Neural progenitor cell (in vitro differentiated cells): ENCODE data around the gene COX10. TPM values are rescaled to one million over a fixed set of nuclear protein-coding genes. Genes with fewer than 3 reads are reported as not detected.
A peak's percentile ranks its signal among the peaks of the same experiment; 100 is the strongest.

ENCODE experiments used
- DNase-seq: peaks from one replicate; pipeline ENCODE4 v3.0.0-alpha.2; 2016; ENCODE audit warnings: low spot score
- H2AFZ ChIP-seq: fragments of 200-600 bp; sonication (generic); replicated peaks from 2 replicates; pipeline ENCODE4 v1.6.1; 2016; ENCODE audit warnings: antibody characterized with exemption
- H3F3A ChIP-seq: fragments of 200-600 bp; sonication (generic); 2 replicates; pipeline ENCODE4 v1.6.1; 2016; ENCODE audit warnings: antibody characterized with exemption, low read depth
- H3K27ac ChIP-seq: fragments of 200-600 bp; sonication (generic); 2 replicates; pipeline ENCODE4 v1.5.1; 2016; ENCODE audit warnings: mild to moderate bottlenecking
- H3K27me3 ChIP-seq: fragments of 200-600 bp; sonication (generic); 2 replicates; pipeline ENCODE4 v1.6.1; 2016; ENCODE audit warnings: mild to moderate bottlenecking, moderate library complexity
- H3K36me3 ChIP-seq: fragments of 200-600 bp; sonication (generic); 2 replicates; pipeline ENCODE4 v1.5.1; 2016
- H3K4me1 ChIP-seq: fragments of 200-600 bp; sonication (generic); 2 replicates; pipeline ENCODE4 v1.6.1; 2016; ENCODE audit warnings: mixed run types
- H3K4me2 ChIP-seq: fragments of 200-600 bp; sonication (generic); 2 replicates; pipeline ENCODE4 v1.6.1; 2016
- H3K4me3 ChIP-seq: fragments of 200-600 bp; sonication (generic); 2 replicates; pipeline ENCODE4 v1.5.1; 2016
- H3K79me2 ChIP-seq: fragments of 200-600 bp; sonication (generic); 2 replicates; pipeline ENCODE4 v1.6.1; 2016; ENCODE audit warnings: low read depth
- H3K9ac ChIP-seq: fragments of 200-600 bp; sonication (generic); 2 replicates; pipeline ENCODE4 v1.6.1; 2016
- H3K9me3 ChIP-seq: fragments of 200-600 bp; sonication (generic); 2 replicates; pipeline ENCODE4 v1.5.1; 2016; ENCODE audit warnings: low read depth
- H4K20me1 ChIP-seq: fragments of 200-600 bp; sonication (generic); 2 replicates; pipeline ENCODE4 v1.6.1; 2016; ENCODE audit warnings: low read depth
- H3K27ac Mint-ChIP-seq: 3 replicates; pipeline ENCODE4 v1.8.0; 2021; ENCODE audit warnings: mixed read lengths
- H3K27me3 Mint-ChIP-seq: 2 replicates; pipeline ENCODE4 v1.8.0; 2022; ENCODE audit warnings: low read depth, mild to moderate bottlenecking, inconsistent platforms, moderate library complexity, mixed read lengths; ENCODE audit not compliant: insufficient read depth
- H3K36me3 Mint-ChIP-seq: 3 replicates; pipeline ENCODE4 v1.8.0; 2021; ENCODE audit warnings: mixed read lengths
- H3K4me1 Mint-ChIP-seq: 3 replicates; pipeline ENCODE4 v1.8.0; 2021; ENCODE audit warnings: mixed read lengths
- H3K4me3 Mint-ChIP-seq: 3 replicates; pipeline ENCODE4 v1.8.0; 2021; ENCODE audit warnings: mild to moderate bottlenecking, moderate library complexity, mixed read lengths
- H3K9me3 Mint-ChIP-seq: 3 replicates; pipeline ENCODE4 v1.8.0; 2020; ENCODE audit warnings: mixed read lengths
- CTCF ChIP-seq: fragments of 200-600 bp; sonication (generic); IDR thresholded peaks from 2 replicates; pipeline ENCODE4 v1.5.1; 2017; ENCODE audit warnings: antibody characterized with exemption, mild to moderate bottlenecking
- EZH2 ChIP-seq: fragments of 200-600 bp; sonication (generic); IDR thresholded peaks from 2 replicates; pipeline ENCODE4 v1.6.1; 2017; ENCODE audit warnings: antibody characterized with exemption, mild to moderate bottlenecking, moderate library complexity
- EZH2phosphoT487 ChIP-seq: fragments of 200-600 bp; sonication (generic); IDR thresholded peaks from 2 replicates; pipeline ENCODE4 v1.6.1; 2017; ENCODE audit warnings: antibody characterized with exemption
- total RNA-seq: library from RNA; depleted of rRNA; stranded (reverse); fragments of >200 nt; gene quantifications from 2 replicates; pipeline ENCODE4 v1.2.3, GENCODE V29; 2015; ENCODE audit warnings: low replicate concordance

The COX10 gene
- total RNA-seq, 1 donor from 2014 or later, result 18.0 TPM

- H3K27ac ChIP-seq, result no peak overlapping the region
- Mint-ChIP-seq H3K4me3 (no peak overlapping the region), H3K27me3 (no peaks in the 10 kb centered on the region), H3K9me3 (no peaks in the 10 kb centered on the region), H3K4me1 (no peaks in the 10 kb centered on the region), H3K27ac (no peak overlapping the region), H3K36me3 (no peaks in the 10 kb centered on the region)
- no peaks in the 10 kb centered on the region for H3K36me3 ChIP-seq
- no peak overlapping the region for H3K9ac ChIP-seq
- no peaks in the 10 kb centered on the region for H4K20me1 ChIP-seq
- H3K4me2 ChIP-seq, result no peak overlapping the region
- H3K4me3 ChIP-seq, result no peak overlapping the region
- no peaks in the 10 kb centered on the region for H3K9me3 ChIP-seq
- H3K79me2 ChIP-seq, result no peaks in the 10 kb centered on the region
- H2AFZ ChIP-seq, result no peak overlapping the region
- no peak for DNase-seq
- H3F3A ChIP-seq, result no peaks in the 10 kb centered on the region
- no peaks in the 10 kb centered on the region for H3K27me3 ChIP-seq
- TF ChIP-seq EZH2 (no peak), CTCF (no peak), EZH2phosphoT487 (no peak)
- H3K4me1 ChIP-seq, result no peaks in the 10 kb centered on the region
These were observed 153.3 kb downstream of the COX10 start for GRCh38 chr17:14222611-14223010.

DNA sequence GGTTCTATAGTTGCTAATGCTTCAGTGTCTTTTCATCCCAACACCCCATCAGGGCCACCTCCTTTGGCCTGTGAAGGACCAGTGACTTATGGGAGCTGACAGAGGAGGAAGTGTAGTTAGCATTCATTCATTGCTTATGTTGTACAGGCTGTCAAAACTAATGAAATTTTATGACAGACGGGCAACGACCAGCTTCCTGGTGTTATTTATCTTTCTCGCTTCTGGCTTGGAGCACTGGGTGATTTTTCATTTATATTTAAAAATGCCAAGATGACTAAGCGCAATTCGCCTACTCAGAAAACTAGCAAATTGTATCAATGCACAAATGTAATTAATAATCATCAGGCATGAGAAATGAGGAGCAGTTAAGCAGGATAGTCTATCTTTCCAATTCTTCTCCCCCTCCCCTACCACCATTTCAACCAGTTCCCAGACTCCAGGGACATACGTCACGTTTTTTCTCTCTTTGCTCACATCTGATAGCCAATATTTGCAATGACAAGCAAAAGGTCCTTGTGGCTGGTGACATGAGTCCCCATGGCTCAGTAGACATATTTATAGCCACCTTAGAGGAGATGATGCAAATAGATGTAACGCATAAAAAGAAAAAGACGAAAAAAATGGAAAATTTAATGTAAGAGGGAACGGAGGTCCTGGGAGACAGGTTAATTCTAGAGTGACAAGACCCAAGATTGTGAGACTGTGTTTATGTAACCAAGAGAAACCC is 156.1 kb downstream of the COX10 start:
- Mint-ChIP-seq H3K4me3 (no peak overlapping the region), H3K27me3 (no peaks in the 10 kb centered on the region), H3K9me3 (no peaks in the 10 kb centered on the region), H3K4me1 (peaks cover 3% of the 10 kb centered on the region), H3K36me3 (peaks cover 4% of the 10 kb centered on the region), H3K27ac (no peak overlapping the region)
- Histone ChIP-seq H3K27me3 (no peaks in the 10 kb centered on the region), H3K4me1 (peaks cover 7% of the 10 kb centered on the region), H3K27ac (no peak overlapping the region), H3K4me3 (no peak overlapping the region), H3K36me3 (no peaks in the 10 kb centered on the region), H3F3A (no peaks in the 10 kb centered on the region), H4K20me1 (no peaks in the 10 kb centered on the region), H3K4me2 (no peak overlapping the region), H3K79me2 (no peaks in the 10 kb centered on the region), H2AFZ (no peak overlapping the region), H3K9me3 (no peaks in the 10 kb centered on the region), H3K9ac (no peak overlapping the region)
- TF ChIP-seq EZH2phosphoT487, result no peak
- no peak for TF ChIP-seq CTCF
- TF ChIP-seq EZH2, result no peak
- DNase-seq, result no peak

DNA sequence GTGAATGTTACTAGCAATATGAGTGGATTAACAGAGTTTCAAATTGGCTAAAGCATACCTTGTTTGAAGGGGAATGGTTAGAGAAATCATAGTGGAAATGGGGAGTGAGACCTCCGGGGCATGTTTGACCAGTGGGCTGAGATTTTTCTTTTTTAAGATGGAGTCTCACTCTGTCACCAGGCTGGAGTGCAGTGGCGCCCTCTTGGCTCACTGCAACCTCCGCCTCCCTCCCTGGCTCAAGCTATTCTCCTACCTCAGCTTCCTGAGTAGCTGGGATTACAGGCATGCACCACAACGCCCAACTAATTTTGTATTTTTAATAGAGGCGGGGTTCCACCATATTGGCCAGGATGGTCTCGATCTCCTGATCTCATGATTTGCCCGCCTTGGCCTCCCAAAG is 157.7 kb downstream of the COX10 start:
- no peaks in the 10 kb centered on the region for H3K27me3 Mint-ChIP-seq

More for the DNA sequence above, 157.7 kb downstream of the COX10 start:
- no peak for TF ChIP-seq EZH2phosphoT487
- TF ChIP-seq CTCF, result peak; percentile 16
- Histone ChIP-seq H3F3A (no peaks in the 10 kb centered on the region), H3K9me3 (no peaks in the 10 kb centered on the region), H3K36me3 (no peaks in the 10 kb centered on the region), H3K27ac (no peak overlapping the region), H2AFZ (no peak overlapping the region), H3K79me2 (no peaks in the 10 kb centered on the region), H3K4me1 (peaks cover 7% of the 10 kb centered on the region), H3K27me3 (no peaks in the 10 kb centered on the region), H4K20me1 (no peaks in the 10 kb centered on the region), H3K4me2 (no peak overlapping the region), H3K4me3 (no peak overlapping the region), H3K9ac (no peak overlapping the region)
- Mint-ChIP-seq H3K4me3 (no peak overlapping the region), H3K4me1 (peaks cover 3% of the 10 kb centered on the region), H3K36me3 (peaks cover 4% of the 10 kb centered on the region), H3K27ac (no peak overlapping the region), H3K9me3 (no peaks in the 10 kb centered on the region)
- no peak for DNase-seq
